22Rv1 (cell line): Measurements from ENCODE around the gene RANBP3L.

ENCODE experiments used
- CTCF ChIP-seq: fragments of 450-650 bp; IDR thresholded peaks from 2 replicates; pipeline ENCODE4 v1.5.1; 2017; ENCODE audit warnings: mild to moderate bottlenecking
- ZFX ChIP-seq: fragments of 450-650 bp; IDR thresholded peaks from 2 replicates; pipeline ENCODE4 v1.6.1; 2017; ENCODE audit warnings: antibody characterized with exemption, borderline replicate concordance

- TF ChIP-seq CTCF (no peak), ZFX (no peak)
These were observed 10.3 kb upstream of the RANBP3L start for GRCh38 chr5:36311956-36312355.
